MM.1S (cell line): Measurements from ENCODE around the gene NSUN6.

Source experiments
- DNase-seq: peaks from one replicate; pipeline ENCODE4 v3.0.0-alpha.2; 2015
- H2AFZ ChIP-seq: fragments of 300-600 bp; sonication (generic); 2 replicates; pipeline ENCODE4 v1.6.0; 2016; ENCODE audit warnings: antibody characterized with exemption, low read length
- H3F3A ChIP-seq: fragments of 300-600 bp; sonication (generic); 2 replicates; pipeline ENCODE4 v1.6.1; 2016; ENCODE audit warnings: mild to moderate bottlenecking, antibody characterized with exemption, low read length, moderate library complexity, mixed read lengths; ENCODE audit not compliant: insufficient read depth
- H3K27ac ChIP-seq: fragments of 300-600 bp; sonication (generic); 2 replicates; pipeline ENCODE4 v1.5.1; 2016; ENCODE audit warnings: mild to moderate bottlenecking, low read length
- H3K27me3 ChIP-seq: fragments of 300-600 bp; sonication (generic); replicated peaks from 2 replicates; pipeline ENCODE4 v1.6.0; 2016; ENCODE audit warnings: low read length; ENCODE audit not compliant: insufficient read depth
- H3K36me3 ChIP-seq: fragments of 300-600 bp; sonication (generic); replicated peaks from 2 replicates; pipeline ENCODE4 v1.6.1; 2016; ENCODE audit warnings: mild to moderate bottlenecking, low read length, mixed read lengths; ENCODE audit not compliant: insufficient read depth
- H3K4me1 ChIP-seq: fragments of 300-600 bp; sonication (generic); 2 replicates; pipeline ENCODE4 v1.6.1; 2016; ENCODE audit warnings: low read length, mixed read lengths
- H3K4me2 ChIP-seq: fragments of 300-600 bp; sonication (generic); 2 replicates; pipeline ENCODE4 v1.6.0; 2016; ENCODE audit warnings: low read depth, low read length
- H3K4me3 ChIP-seq: fragments of 300-600 bp; sonication (generic); 2 replicates; pipeline ENCODE4 v1.5.1; 2016; ENCODE audit warnings: low read length, mixed read lengths
- H3K79me2 ChIP-seq: fragments of 300-600 bp; sonication (generic); 2 replicates; pipeline ENCODE4 v1.6.1; 2016; ENCODE audit warnings: mixed run types, low read length, mixed read lengths
- H3K9ac ChIP-seq: fragments of 300-600 bp; sonication (generic); 2 replicates; pipeline ENCODE4 v1.6.1; 2016; ENCODE audit warnings: low read length, mixed read lengths
- H3K9me2 ChIP-seq: fragments of 300-600 bp; sonication (generic); replicated peaks from 2 replicates; pipeline ENCODE4 v1.6.1; 2016; ENCODE audit warnings: mild to moderate bottlenecking, low read length, mixed read lengths; ENCODE audit not compliant: insufficient read depth
- H3K9me3 ChIP-seq: fragments of 300-600 bp; sonication (generic); replicated peaks from 2 replicates; pipeline ENCODE4 v1.6.1; 2016; ENCODE audit warnings: mild to moderate bottlenecking, low read length, mixed read lengths; ENCODE audit not compliant: insufficient read depth
- H4K20me1 ChIP-seq: fragments of 300-600 bp; sonication (generic); 2 replicates; pipeline ENCODE4 v1.6.1; 2016; ENCODE audit warnings: mild to moderate bottlenecking, low read length, moderate library complexity, mixed read lengths; ENCODE audit not compliant: insufficient read depth
- CTCF ChIP-seq: fragments of 300-600 bp; sonication (generic); IDR thresholded peaks from 2 replicates; pipeline ENCODE4 v1.5.1; 2016; ENCODE audit warnings: antibody characterized with exemption, low read length, mixed read lengths
- EZH2 ChIP-seq: fragments of 300-600 bp; sonication (generic); optimal IDR thresholded peaks from 2 replicates; pipeline ENCODE3; 2017; ENCODE audit warnings: low read depth, mild to moderate bottlenecking, antibody characterized with exemption, low read length, mixed read lengths
- EZH2phosphoT487 ChIP-seq: fragments of 300-600 bp; sonication (generic); IDR thresholded peaks from 2 replicates; pipeline ENCODE4 v1.6.1; 2018; ENCODE audit warnings: antibody characterized with exemption, low read length

NSUN6 gene

GRCh38 chr10:18651324-18652007 lies at the start of gene NSUN6:
Gene NSUN6 (minus strand): TSS chr10:18651587. CDS start chr10:18651203, 384 bp downstream.
- H4K20me1 ChIP-seq: no peaks in the 10 kb centered on the region
- H3K27ac ChIP-seq: peak within 1 kb of the TSS; percentile 70
- peak within 1 kb of the TSS; percentile 83 for H3K9ac ChIP-seq
- H3K27me3 ChIP-seq: no peaks in the 10 kb centered on the region
- peaks cover 19% of the 10 kb centered on the region for H3K79me2 ChIP-seq
- peaks cover 12% of the 10 kb centered on the region; the same call in 1 of the 2 replicates for H3F3A ChIP-seq
- H3K36me3 ChIP-seq: no peaks in the 10 kb centered on the region
- peak within 1 kb of the TSS; percentile 82 for H3K4me3 ChIP-seq
- no peak for TF ChIP-seq EZH2phosphoT487
- TF ChIP-seq CTCF: no peak
- TF ChIP-seq EZH2: no peak
- peak within 1 kb of the TSS; percentile 77 for H3K4me2 ChIP-seq
- peak within 1 kb of the TSS; percentile 81 for H2AFZ ChIP-seq
- no peaks in the 10 kb centered on the region for H3K9me3 ChIP-seq
- H3K9me2 ChIP-seq: no peaks in the 10 kb centered on the region
- H3K4me1 ChIP-seq: peaks cover 11% of the 10 kb centered on the region
- DNase-seq: peak; percentile 92

- Histone ChIP-seq H4K20me1 (no peaks in the 10 kb centered on the region), H3K27ac (no peak overlapping the region), H3K4me3 (no peak overlapping the region), H3K9me3 (no peaks in the 10 kb centered on the region), H3K36me3 (no peaks in the 10 kb centered on the region), H2AFZ (no peak overlapping the region), H3K79me2 (no peaks in the 10 kb centered on the region), H3K27me3 (no peaks in the 10 kb centered on the region), H3K4me2 (no peak overlapping the region), H3K9me2 (no peaks in the 10 kb centered on the region), H3K4me1 (no peaks in the 10 kb centered on the region), H3F3A (no peaks in the 10 kb centered on the region), H3K9ac (no peak overlapping the region)
- TF ChIP-seq EZH2 (no peak), CTCF (no peak), EZH2phosphoT487 (no peak)
- DNase-seq: no peak
Observed at GRCh38 chr10:18699849-18700840, 48.8 kb upstream of the NSUN6 start.

- Histone ChIP-seq H3K4me2 (no peak overlapping the region), H3K27ac (no peak overlapping the region), H3K9me2 (no peaks in the 10 kb centered on the region), H3K4me1 (no peaks in the 10 kb centered on the region), H3K9me3 (no peaks in the 10 kb centered on the region), H3K36me3 (no peaks in the 10 kb centered on the region), H3K79me2 (no peaks in the 10 kb centered on the region), H3F3A (no peaks in the 10 kb centered on the region), H4K20me1 (no peaks in the 10 kb centered on the region), H3K27me3 (no peaks in the 10 kb centered on the region), H3K9ac (no peak overlapping the region), H3K4me3 (no peak overlapping the region), H2AFZ (no peak overlapping the region)
- no peak for DNase-seq
- TF ChIP-seq EZH2 (no peak), EZH2phosphoT487 (no peak), CTCF (no peak)
Observed at GRCh38 chr10:18690541-18690940, 39.2 kb upstream of the NSUN6 start.
